HG03064 (cell line): ENCODE results near the gene ELP5.

ENCODE experiments used
- ATAC-seq: cut with Tn5 transposase; IDR thresholded peaks from one replicate; pipeline ENCODE4 v1.9.1; 2021; ENCODE audit warnings: low read depth; ENCODE audit not compliant: unreplicated experiment

Gene ELP5

DNA sequence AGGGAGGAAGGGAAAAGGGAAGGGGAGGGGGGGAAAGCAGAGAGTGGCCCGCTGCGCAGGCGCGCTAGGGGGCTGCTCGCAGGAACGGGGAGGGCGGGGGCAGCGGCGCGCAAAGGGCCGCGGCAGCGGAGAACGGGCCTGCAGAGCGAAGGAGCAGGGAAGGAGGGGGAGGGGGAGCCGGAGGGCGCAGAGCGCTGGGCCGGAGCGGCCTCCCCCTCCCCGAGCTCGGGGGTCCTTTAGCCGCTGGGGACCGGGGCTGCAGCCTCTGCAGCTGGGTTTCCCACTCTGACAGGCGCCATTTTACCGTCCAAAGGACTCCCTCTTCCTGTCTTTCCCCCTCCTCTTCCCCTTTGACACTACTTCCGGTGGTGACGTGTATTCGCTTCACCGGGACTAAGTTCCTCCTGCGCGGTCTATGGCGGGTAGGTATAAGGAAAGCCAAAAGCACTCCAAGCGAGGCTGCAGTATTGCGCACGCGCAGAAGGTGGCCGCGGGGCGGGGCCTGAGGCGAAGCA is 297 bp upstream of the ELP5 start, which contains the start of gene CTDNEP1:
TSS of gene CTDNEP1 (minus strand) at position 74 of the 515 bp plus-strand sequence. CDS start 438 bp downstream, outside the sequence.
- ATAC-seq, result peak; percentile 82

DNA sequence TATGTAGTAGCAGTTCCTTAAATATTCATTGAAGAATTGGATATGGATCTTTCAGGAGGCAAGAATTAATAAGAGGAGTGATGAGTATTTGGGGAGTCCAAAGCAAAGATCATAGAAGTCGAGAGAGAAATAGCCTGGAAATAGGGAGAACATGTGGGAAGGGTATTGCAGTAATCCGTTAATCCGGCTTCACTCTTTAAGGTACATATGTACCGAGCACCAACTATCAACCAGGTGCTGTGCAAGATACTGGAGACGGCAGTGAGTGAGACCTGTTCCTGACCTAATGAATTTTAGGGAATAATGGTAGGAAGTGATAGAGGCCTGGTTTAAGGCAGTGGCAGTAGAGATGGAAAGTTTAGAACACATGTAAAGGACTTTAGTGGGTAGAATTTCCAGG is 1.1 kb downstream of the ELP5 start:
- no peak for ATAC-seq

GRCh38 chr17:7254511-7254910 is 2.5 kb downstream of the ELP5 start:
- ATAC-seq, result no peak

GRCh38 chr17:7256766-7257456 is 4.9 kb downstream of the ELP5 start:
- no peak for ATAC-seq

DNA sequence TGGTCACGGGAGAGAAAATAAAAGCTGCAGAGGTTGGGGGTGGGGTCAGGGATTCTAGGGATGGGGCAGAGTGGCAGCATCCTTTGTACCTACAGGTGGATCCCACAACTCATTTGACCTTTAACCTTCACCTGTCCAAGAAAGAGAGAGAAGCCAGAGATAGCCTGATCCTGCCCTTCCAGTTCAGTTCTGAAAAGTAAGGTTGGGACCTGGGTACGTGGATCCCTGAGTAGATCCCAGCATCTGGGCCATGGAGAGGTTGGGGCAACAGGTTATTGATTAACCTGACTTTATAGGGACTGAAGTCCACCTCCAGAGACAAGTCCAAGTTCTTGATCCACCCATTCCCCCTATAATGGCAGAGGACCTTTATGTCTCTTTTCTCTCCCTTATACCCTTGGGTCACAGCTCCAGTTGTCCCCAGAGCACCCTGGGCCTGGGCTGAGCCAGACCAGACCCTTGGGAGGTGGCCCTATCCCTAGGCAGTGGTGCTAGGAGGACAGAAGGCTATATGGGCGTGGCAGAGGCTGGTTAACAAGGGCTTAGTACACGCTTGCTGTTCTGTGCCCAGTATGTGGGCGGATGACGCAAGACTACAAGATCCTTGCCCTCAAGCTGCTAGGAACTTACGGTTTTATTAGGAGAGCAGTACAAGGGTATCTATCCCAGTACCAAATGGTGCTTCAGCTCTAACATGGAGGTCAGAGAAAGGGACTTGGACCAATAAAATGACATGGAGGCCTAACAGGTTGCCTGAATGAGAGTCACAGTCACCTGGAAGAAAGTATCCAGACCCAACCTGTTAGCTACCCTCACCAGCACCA is 6.9 kb downstream of the ELP5 start:
- no peak for ATAC-seq

GRCh38 chr17:7259555-7259889 is 7.5 kb downstream of the ELP5 start:
- ATAC-seq, result no peak

DNA sequence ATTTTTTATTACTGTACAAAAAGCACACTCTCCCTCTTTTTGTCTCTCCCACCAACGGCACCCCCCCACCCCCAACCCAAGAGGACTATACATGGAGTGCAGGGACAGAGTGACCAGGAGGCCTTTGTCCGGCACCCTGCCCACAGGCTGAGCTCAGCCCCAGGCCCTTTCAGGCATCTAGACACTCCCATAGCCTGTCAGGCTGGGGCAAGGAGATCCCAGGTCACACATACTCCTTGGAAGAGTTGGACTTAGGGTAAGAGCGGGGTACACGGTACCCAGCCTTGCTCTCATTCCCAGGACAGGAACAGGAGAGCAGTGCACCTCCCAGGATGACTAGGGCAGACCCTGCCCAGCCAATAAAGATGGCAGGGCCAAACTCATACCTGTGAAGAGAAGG is 8.1 kb downstream of the ELP5 start:
- no peak for ATAC-seq

DNA sequence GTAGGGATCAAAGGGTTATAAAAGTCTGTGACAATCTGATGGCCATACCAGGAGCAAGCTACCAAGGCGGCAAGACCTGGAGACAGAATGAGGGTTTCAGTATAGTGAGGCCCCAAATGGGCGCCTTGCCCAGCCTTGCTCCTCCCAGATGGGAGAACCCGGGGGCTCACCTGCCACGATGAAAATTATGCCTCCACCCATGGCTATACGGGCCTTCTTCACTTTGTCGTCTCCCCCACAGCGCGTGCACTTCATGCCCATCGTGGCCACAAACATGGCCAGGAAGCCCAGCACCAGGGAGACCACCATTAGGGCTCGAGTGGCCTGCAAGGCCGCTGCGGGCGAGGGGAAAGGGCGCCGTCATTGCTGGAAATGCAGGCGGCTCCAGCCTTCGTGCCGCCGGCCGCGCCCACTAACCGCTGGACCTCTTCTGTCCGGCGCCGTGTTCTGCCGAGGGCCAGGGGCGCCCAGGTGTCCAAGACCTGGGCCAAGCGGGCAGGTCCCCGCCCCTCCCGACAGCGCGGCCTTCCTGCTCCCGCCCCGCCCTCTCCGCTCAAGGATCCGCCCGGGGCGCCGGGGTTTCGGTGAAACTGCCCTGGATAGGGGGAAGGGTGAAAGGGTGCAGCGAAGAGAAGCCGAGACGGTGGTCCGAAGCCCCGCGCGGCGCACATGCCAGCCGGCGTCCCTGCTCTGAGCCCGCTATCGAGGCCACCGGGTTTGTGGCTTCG is 8.8 kb downstream of the ELP5 start:
- no peak for ATAC-seq

DNA sequence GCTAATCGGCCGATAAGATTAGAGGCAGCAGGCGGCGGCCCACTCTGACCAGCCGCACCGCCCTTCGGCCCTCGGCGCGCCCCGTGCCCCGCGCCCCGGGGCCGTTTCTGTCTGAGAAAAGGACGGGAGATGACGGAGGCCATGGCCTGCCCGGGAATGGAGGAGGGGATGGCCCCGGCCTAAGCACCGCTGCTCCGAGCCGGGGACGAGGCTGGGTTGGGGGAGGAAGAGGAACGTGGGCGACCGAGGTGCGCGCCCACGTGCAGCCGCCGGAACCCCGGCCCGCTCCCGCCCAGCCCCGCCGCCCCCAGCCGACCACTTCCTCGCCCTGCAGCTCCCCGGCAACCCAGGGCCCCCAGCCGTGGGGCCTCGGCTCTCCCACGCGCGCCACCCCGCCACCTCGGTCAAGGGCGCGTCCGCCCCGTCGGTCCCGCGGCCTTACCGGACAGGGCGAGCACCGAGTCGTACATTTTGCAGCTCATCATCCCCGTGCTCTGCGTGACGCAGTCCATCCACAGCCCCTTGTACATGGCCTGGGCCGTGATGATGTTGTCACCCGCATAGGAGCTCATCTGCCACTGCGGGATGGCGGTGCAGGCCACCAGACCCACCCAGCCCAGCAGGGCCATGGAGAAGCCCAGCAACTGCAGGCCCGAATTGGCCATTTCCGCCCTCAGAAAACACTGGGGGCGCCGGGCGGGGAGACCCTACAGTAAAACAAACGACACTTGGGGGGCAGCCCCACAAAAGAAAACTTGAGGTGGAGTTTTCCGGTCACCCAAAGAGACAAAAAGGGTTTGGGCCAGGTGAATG is 9.6 kb downstream of the ELP5 start:
- no peak for ATAC-seq

DNA sequence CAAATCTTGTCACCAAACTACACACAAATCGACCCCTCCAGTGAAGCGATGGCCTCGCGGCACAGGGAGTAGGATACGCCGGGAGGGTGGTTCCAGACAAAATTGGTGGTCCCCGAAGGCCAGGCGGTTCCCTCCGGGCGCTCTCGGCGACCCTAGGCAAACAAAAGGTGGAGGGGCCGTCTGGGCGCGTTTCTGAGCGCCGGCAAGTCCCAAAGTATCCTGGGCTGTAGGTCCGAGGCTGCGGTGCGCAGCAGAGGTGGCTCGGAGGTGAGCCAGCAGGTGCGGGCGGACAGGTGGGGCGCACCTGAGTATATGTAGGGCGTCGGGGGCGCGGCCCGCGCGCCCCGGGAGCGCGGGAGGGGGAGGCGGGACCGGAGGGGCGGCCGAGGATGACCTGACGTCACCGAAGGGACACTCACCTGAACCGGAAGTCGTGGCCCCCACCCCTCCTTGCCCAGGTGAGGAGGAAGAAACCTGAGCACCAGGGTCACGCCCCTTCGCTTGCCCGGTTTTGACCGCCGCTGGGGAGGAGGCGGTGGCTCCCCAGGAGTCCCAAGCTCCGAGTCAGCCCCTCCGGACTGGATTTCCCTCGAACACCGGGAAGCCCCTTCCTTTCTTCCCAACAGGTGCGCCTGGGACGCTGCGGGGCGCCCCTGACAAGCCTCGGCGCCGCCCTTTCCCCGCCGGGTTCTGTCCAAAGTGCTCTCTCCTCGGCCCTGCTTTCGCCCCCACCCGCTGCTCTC is 10.3 kb downstream of the ELP5 start, which contains the start of gene CLDN7:
TSS of gene CLDN7 (minus strand) at position 287 of the 743 bp plus-strand sequence. CDS start 435 bp downstream, outside the sequence.
- no peak for ATAC-seq

DNA sequence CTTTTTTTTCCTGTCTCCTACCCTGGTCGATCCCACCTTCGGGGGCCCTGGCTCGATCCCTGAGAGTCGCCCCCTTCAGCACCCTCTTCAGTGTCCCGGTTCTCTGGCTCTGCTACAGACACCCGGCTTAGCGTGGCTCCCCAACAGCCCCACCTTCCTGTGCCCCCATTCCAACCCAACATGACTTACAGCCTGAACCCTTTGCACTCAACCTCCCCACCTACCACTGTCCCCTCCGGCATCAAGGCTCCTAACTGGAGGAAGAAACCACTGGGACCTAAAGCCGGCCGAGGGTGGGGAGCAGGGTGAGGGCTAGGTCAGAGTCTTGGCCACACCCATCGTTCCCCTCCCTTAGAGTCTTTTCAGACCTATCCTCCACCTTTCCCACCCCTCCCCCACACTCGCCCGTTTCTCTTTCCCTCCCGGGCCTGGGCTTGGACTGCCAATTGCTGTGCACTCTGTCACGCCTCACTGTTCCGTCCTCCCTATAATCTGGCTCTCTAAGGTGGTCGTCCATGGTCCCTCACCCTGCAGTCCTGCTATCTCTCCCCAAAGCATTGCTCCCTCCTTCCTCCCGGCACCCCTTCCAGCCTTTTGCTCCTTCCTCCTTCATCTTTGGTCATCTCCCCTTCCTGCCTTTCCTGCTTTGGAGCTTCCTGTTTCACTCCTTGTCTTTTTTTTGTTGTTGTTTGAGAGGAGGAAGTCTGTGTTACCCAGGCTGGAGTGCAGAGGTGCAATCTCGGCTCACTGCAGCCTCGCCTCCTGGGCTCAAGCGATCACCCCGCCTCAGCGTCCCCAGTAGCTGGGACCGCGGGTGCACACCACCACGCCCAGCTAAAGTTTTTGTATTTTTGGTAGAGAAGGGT is 11.2 kb downstream of the ELP5 start:
- no peak for ATAC-seq

- no peak for ATAC-seq
Observed at GRCh38 chr17:7263801-7264078, 11.7 kb downstream of the ELP5 start.

GRCh38 chr17:7266784-7267183 is 14.8 kb downstream of the ELP5 start:
- no peak for ATAC-seq

GRCh38 chr17:7279448-7279847 is 27.4 kb downstream of the ELP5 start:
- ATAC-seq, result no peak

DNA sequence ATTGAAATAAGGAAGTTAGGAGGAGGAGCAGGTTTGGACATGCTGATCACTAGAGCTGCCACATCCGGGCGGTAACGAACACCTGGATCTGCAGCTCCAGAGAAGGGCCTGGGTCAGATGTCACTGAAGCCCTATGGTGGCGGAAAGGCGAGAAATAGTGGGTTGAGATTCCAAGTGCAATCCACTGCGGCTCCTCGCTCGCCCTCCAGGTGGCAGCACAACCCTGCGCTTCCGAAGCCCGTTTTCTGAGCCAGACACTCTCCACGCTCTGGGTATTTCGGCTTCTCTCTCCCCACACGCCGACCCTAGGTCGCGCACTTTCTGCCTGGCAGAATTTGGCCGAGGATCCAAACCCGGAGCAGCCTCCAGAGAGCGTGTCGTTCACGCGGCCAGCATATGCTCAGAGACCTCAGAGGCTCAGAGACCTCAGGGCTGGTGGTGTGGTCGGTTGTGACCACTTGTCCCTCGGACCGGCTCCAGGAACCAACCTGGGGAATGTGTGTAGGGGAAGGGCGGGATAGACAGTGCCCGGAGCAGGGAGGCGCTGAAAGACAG is 28.6 kb downstream of the ELP5 start:
- ATAC-seq, result no peak

DNA sequence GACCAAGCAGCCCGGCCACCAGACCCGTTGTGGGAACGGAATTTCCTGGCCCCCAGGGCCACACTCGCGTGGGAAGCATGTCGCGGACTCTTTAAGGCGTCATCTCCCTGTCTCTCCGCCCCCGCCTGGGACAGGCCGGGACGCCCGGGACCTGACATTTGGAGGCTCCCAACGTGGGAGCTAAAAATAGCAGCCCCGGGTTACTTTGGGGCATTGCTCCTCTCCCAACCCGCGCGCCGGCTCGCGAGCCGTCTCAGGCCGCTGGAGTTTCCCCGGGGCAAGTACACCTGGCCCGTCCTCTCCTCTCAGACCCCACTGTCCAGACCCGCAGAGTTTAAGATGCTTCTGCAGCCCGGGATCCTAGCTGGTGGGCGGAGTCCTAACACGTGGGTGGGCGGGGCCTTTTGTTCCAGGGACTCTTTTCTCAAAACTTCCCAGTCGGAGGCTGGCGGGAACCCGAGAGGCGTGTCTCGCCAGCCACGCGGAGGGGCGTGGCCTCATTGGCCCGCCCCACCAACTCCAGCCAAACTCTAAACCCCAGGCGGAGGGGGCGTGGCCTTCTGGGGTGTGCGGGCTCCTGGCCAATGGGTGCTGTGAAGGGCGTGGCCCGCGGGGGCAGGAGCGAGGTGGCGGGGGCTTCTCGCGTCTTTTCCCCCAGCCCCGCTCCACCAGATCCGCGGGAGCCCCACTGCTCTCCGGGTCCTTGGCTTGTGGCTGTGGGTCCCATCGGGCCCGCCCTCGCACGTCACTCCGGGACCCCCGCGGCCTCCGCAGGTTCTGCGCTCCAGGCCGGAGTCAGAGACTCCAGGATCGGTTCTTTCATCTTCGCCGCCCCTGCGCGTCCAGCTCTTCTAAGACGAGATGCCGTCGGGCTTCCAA is 29.3 kb downstream of the ELP5 start, which contains the start of gene SLC2A4:
TSS of gene SLC2A4 (plus strand) at position 645 of the 879 bp plus-strand sequence. CDS start at position 862, 217 bp downstream.
- no peak for ATAC-seq

DNA sequence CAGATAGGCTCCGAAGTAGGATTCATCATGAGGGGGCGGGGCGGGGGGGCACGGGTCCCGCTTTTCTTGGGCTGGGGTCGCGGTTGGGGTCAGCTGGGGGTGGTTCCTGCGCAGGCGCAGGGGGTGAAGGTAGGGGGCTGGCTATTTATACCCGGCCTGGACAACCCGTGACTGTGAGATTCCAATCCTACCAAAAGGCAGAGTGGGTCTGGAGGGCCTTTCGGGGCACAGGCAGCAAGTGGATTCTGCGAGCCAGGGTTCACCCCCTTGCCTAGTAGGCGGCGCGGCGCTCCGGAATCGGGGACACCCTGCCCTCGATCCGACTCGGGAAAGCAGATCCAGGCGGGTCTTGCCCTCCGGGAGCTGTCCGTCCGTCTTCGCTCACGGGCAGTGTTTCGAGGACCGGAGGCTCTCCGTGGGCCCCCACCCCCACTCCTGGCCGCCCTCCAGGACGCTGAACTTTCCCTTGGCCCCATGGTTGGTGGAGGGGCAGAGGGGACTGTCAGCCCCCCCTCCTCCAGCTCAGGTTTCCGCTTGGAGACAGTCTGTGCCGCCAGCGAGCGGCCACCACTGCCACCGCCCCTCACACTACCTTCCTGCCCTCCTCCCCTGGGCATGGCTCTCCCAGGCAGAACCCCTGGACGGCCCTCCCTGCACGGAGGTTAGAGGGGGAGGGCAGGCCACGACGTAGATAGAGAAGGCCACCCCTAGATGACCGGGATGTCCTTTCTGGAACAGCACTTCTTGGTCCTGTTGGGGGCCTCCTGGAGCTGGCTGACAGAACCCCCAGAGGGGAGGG is 30.1 kb downstream of the ELP5 start:
- ATAC-seq, result no peak
